Measurements from ENCODE around the gene NFS1.
"Not testable (repeated sequence)": the region's sequence is repeated elsewhere in the genome, so short reads cannot be mapped to it uniquely, and the experiment has no call there.

Gene NFS1

GRCh38 chr20:35708502-35708901 lies 9.3 kb upstream of the NFS1 start:
- no peak for DNase-seq (ENCODE audit: low spot score)

DNA sequence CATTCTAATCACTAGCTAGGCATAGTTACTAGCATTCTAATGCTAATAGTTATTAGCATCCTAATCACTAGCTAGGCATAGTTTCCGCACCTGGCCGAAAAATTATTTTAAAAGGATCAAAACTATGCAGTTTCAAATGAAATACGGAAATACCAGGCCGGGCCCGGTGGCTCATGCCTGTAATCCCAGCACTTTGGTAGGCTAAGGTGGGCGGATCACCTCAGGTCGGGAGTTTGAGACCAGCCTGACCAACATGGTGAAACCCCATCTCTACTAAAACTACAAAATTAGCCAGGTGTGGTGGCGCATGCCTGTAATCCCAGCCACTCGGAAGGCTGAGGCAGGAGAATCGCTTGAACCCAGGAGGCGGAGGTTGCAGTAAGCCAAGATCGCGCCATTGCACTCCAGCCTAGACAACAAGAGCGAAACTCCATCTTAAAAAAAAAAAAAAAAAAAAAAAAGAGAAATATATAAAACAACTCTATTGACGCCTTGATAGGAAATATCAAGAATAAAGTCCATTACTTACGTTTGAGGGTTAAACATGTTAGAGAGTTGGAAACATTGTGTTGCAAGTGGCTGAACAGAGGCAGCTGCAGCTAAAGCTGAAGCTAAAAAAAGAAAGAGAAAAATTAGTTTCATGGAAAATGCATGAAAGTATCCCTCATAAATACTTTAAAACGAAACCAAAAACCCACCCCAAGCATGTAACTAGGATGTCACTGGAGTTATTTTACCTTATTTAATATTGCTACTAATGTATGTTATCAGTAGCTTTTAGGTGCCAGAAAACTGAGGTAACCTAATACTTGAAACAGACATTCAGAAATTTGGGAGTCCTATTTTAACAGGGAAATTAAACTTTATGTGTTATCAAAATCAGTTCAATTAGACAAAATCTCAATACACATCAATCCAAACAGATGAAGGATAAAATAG lies 7.7 kb upstream of the NFS1 start:
- DNase-seq (ENCODE audit: low spot score), result not testable (repeated sequence)

- DNase-seq (ENCODE audit: low spot score), result not testable (repeated sequence)
Observed at GRCh38 chr20:35705894-35706293, 6.7 kb upstream of the NFS1 start.

GRCh38 chr20:35704514-35705261 lies 5.5 kb upstream of the NFS1 start:
- DNase-seq (ENCODE audit: low spot score), result no peak

GRCh38 chr20:35702824-35703695 lies 3.9 kb upstream of the NFS1 start:
- DNase-seq (ENCODE audit: low spot score), result no peak

- peak; percentile 56 for DNase-seq (ENCODE audit: low spot score)
Observed at GRCh38 chr20:35702051-35702823, 3.1 kb upstream of the NFS1 start.

DNA sequence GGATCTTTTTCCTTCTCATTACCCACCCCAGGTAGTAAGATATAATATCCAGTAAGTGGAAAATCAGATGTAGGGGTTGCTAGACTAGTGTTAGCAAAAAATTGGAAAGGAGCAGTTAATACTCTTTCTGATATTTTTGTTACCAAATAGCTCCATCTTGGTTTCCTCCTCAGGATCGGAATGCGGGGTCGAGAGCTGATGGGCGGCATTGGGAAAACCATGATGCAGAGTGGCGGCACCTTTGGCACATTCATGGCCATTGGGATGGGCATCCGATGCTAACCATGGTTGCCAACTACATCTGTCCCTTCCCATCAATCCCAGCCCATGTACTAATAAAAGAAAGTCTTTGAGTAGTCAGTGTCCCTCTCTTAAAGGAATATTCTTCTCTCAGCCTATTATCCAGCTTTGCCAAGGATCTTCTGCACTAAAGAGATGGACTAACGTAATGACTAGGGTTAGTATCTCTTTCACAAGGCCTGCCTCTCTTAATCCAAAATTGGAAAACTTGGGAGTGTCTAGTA lies 1.5 kb upstream of the NFS1 start:
- no peak for DNase-seq (ENCODE audit: low spot score)

DNA sequence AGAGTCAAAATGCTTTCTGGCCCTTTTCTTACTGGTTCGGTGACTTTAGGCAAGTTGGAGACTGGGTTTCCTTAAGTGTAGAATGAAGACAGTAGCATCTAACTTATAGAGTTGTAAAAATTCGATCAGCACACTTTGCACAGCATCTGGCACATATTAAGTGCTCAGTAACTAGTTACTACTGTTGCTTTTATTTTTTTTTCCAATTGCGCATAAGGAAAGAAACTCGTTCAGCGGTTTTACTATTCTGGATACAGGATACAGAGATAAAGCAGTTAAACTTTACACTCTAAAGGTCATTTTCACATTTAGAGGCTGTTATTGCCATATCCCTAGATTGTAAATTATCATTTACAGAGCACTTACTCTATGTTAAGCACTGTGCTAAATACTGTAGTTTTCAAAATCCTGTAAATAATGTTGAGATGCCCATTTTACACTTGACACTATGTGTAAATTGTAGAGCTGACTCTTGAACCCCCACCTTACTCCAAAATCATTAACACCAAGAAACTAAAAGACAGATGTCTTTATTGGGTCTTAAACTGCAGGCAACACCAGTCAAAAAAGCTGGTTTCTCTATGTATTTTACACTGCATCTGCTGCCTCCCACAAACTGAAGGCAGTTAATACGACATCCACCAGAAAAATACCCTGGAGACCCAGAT lies 939 bp upstream of the NFS1 start:
- no peak for DNase-seq (ENCODE audit: low spot score)

GRCh38 chr20:35698298-35699126 lies 640 bp downstream of the NFS1 start:
- DNase-seq (ENCODE audit: low spot score), result peak; percentile 34

DNA sequence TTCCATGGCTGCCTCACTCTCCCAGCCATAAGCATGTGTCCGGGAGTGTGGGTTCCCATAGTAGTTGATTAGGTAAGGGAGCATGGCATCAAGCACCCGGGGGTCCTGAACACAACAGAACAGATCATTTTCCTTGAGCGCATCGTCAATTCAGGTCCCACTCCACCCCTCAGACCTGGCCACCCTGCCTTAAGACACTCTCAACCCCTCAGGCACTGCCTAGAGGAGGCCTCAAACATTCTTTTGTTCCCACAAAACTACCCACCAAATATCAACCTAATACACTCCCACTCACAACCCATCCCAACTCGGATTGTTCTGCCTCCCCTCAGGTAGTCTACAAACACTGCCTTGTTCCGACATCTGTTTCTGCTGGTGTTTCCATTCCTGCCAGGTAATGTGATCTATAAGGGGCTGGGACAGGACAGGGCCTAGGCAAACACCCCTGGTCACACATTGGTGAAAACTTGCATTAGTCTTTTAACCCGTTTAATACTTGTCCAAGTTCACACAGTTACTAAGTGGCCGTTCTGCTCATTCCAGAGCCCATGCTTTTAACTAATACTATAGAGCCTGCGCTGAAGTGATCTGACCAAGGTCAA lies 1.4 kb downstream of the NFS1 start:
- no peak for DNase-seq (ENCODE audit: low spot score)

GRCh38 chr20:35695978-35696377 lies 3.2 kb downstream of the NFS1 start:
- no peak for DNase-seq (ENCODE audit: low spot score)

DNA sequence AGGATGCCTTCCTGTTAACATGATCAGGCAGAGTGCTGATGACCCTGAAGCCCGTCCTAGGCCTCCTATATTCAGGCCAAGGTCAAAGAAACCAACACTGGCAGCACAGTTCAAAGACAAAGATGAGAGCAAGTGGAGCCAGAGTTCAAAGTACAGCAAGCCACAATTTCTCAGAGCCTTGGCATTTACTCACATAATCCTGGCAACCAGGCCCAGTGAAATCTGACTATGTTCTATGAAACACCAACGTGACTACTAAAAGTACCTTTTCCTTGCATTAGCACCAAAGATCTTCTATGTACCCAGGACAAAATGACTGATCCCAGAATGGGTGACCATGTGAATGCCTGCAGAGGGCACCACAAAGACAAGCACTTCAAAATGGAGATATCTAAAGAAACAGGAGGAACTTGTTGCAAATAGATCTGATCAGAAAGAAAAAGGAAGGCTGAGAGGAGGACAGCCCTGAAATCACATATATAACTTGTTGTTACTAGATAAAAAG lies 3.9 kb downstream of the NFS1 start:
- no peak for DNase-seq (ENCODE audit: low spot score)

DNA sequence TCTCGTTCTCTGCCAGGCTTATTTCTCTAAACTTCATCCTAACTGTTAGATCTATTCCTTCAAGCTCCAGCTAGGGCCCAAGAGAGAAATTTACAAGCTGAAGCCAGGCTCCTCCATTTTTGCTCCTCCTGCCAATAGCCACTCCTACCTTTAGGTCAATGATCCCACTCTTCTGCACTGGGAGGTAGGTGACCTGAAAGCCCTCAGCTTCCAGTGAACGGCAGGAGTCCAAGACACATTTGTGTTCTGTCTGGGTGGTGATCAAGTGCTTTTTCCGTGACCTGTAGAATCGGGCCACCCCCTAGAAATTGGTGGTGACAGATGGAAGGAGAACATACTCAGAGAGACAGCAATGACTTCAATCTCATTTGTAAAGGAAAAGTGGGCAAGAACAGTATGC lies 8.9 kb downstream of the NFS1 start:
- no peak for DNase-seq (ENCODE audit: low spot score)

GRCh38 chr20:35686872-35687271 lies 12.3 kb downstream of the NFS1 start:
- DNase-seq (ENCODE audit: low spot score), result not testable (repeated sequence)

DNA sequence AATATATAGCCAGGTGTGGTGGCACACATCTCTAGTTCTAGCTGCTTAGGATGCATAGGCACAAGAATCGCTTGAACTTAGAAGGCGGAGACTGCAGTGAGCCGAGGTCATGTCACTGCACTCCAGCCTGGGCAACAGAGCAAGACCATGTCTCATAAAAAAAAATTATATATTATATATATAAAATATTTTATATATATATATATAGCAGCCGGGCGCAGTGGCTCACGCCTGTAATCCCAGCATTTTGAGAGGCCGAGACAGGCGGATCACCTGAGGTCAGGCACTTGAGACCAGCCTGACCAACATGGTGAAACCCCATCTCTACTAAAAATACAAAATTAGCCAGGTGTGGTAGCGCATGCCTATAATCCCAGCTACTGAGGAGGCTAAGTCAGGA lies 13.8 kb downstream of the NFS1 start:
- DNase-seq (ENCODE audit: low spot score), result not testable (repeated sequence)

DNA sequence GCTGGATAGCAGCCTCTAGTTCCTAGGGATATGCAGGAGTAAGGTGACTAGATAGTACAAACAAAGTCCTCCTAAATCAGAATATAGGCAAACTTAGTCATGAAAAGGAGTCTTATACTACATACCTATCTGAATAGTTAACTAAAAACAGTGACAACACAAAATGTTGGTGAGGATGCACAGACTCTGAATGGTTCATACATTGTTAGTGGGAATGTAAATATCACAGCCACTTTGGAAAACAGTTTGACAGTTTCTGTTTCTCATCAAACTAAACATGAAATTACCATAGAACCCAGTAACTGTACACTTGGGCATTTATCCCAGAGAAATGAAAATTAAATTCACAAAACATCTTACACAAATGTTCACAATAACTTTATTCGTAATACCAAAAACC lies 17.2 kb downstream of the NFS1 start:
- no peak for DNase-seq (ENCODE audit: low spot score)

DNA sequence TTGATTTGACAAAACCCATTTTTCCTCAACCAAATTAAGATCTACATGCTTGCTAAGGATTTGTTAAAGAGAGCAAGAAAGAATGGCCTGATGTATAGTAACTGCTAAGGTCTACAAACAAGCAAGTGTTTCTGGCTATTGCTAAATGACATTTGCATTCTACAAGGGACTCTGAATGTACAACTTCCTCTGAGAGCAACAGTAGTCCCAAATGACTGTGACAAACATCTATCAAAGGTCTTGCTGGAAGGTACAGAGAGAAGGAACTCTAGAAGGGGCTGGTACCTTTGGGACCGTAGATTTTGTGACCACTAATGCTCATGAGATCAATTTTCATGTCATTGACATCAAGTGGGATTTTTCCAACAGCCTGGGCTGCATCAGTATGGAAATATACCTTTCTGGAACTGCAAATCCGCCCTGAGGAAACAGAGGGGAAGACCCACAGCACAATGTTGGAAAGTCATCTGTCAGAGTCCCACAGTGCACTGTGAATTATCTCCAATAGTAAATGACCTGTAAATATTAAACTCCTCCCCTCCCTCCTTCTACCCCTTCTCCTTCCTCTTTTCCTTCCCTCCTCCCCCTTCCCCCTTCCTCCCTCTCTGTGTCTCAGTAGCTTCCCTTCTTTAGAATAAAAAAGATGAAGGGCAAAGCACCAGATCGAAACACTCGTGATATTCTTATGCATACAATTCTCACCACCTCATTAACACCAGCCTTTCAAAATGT lies 18.5 kb downstream of the NFS1 start:
- DNase-seq (ENCODE audit: low spot score), result no peak

GRCh38 chr20:35674921-35675320 lies 24.2 kb downstream of the NFS1 start:
- DNase-seq (ENCODE audit: low spot score), result no peak
